Suprapubic skin (tissue), 4 donors: ENCODE data around the gene CELA3A. TPM values are rescaled to one million over a fixed set of nuclear protein-coding genes. Genes with fewer than 3 reads are reported as not detected.
"Not testable (repeated sequence)": the region's sequence is repeated elsewhere in the genome, so short reads cannot be mapped to it uniquely, and the experiment has no call there.

ENCODE experiments used
- DNase-seq, 2 donors: peaks; one replicate each; pipeline ENCODE4 v3.0.0-alpha.2; 2019; ENCODE audit warnings: low spot score in 2 of 2
- H3K27ac ChIP-seq: fragments of 200-600 bp; sonication (generic); one replicate; pipeline ENCODE4 v1.5.1; 2019
- H3K27me3 ChIP-seq: fragments of 200-600 bp; sonication (generic); one replicate; pipeline ENCODE4 v1.5.1; 2019
- H3K36me3 ChIP-seq: fragments of 200-600 bp; sonication (generic); one replicate; pipeline ENCODE4 v1.5.1; 2019
- H3K4me1 ChIP-seq: fragments of 200-600 bp; sonication (generic); one replicate; pipeline ENCODE4 v1.5.1; 2019
- H3K4me3 ChIP-seq: fragments of 200-600 bp; sonication (generic); one replicate; pipeline ENCODE4 v1.5.1; 2019; ENCODE audit warnings: mild to moderate bottlenecking
- H3K9me3 ChIP-seq: fragments of 200-600 bp; sonication (generic); one replicate; pipeline ENCODE4 v1.5.1; 2019
- WGBS: methylation state at CpG from one replicate; pipeline ENCODE4 v1.1.5; 2018; 5-methylcytosine and 5-hydroxymethylcytosine counted together
- total RNA-seq, 4 donors: library from RNA; depleted of rRNA; stranded (reverse); fragments of >200 nt; gene quantifications; one replicate each; pipeline ENCODE4 v1.1.0, GENCODE V29; 2016

The CELA3A gene
- total RNA-seq, 4 donors from 2014 or later, result not detected

- H3K27ac ChIP-seq, H3K36me3 ChIP-seq: not testable (repeated sequence)
- WGBS, result 57% methylated on average over 2 of the region's 2 CpGs
These were observed 28.4 kb upstream of the CELA3A start for GRCh38 chr1:21972973-21973441.

GRCh38 chr1:21973948-21974347 lies 27.5 kb upstream of the CELA3A start:
- H3K9me3 ChIP-seq, H3K27me3 ChIP-seq, H3K4me3 ChIP-seq, H3K4me1 ChIP-seq, H3K27ac ChIP-seq, H3K36me3 ChIP-seq: not testable (repeated sequence)
- DNase-seq, result peak in 1 of 2 donors; percentile 38
- WGBS, result 81% methylated on average over 8 of the region's 8 CpGs

More at GRCh38 chr1:21972973-21973441, 28.4 kb upstream of the CELA3A start:
- not testable (repeated sequence) for DNase-seq, H3K4me3 ChIP-seq, H3K4me1 ChIP-seq, H3K27me3 ChIP-seq, H3K9me3 ChIP-seq

DNA sequence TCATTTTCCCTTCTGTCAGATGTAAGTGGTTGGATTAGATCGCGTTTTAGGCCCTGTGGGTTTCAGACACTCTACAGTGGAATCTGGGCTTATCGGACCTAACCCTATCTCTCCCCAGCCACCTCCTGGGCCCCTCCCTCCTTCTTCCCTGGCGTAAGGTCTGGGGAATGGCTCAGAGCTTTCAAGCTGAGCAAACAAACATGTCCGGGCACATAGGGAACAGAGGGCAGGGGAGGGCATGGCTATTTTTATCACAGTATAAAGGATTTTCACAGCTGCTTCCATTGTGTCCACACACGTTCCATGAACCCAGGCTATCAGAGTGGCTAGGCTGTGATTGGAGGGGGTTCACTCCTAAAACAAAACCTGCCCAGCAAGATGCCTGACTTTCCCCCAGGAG lies 26.8 kb upstream of the CELA3A start:
- not testable (repeated sequence) for H3K36me3 ChIP-seq, H3K27ac ChIP-seq, H3K27me3 ChIP-seq, H3K9me3 ChIP-seq, H3K4me3 ChIP-seq, H3K4me1 ChIP-seq
- peak in 1 of 2 donors; percentile 46 for DNase-seq
- WGBS, result 51% methylated on average over 6 of the region's 6 CpGs

DNA sequence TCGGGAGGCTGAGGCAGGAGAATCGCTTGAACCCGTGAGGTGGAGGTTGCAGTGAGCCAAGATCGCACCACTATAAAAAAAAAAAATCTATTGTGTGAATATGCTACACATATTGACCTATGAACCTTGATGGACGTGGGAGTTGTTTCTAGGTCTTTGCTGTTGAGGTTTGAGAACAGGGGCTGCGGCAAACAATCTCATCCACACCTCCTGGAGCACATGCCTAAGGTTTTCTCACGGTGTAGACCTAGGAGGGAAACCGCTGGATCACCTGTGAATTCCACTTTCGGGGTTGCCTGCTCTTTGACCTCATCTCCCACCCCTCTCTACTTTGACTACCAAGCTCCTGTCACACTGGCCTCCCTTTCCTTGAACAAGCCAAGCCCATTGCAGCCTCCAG lies 26.2 kb upstream of the CELA3A start:
- DNase-seq, result peak in 1 of 2 donors; percentile 30
- not testable (repeated sequence) for H3K27ac ChIP-seq, H3K4me3 ChIP-seq, H3K4me1 ChIP-seq, H3K36me3 ChIP-seq, H3K27me3 ChIP-seq, H3K9me3 ChIP-seq
- WGBS, result 87% methylated on average over 9 of the region's 9 CpGs

DNA sequence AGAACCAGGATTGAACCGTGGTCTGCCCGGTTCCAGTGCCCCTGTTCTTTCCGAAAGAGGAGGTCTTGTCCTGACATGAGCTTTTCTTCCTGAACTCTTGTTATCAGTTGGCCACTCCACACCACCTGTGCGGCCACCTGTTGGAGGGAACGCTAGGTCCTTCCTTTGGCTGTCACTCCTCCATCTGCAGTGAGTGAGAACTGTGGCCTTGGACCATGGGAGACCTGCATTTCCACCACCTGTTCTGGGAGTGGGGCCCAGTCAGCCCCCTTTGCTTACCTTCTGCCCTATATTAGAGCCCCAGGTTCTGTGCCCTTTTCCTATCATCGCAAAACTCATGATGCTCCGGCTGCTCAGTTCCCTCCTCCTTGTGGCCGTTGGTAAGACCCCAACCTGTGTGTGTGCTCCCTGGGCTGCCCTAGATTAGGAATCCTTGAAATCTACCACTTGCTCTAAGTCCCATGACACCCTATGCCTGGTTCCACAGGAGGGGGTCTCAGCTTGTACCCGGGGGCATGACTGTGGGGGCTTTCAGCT lies 24.7 kb upstream of the CELA3A start, which contains the start of gene CELA3B:
Gene CELA3B (plus strand): TSS at position 320 of the 537 bp plus-strand sequence. CDS start 18 bp downstream, at position 338.
- H3K27me3 ChIP-seq, H3K4me1 ChIP-seq, H3K27ac ChIP-seq, H3K9me3 ChIP-seq, H3K36me3 ChIP-seq, H3K4me3 ChIP-seq: not testable (repeated sequence)
- 97% methylated on average over 8 of the region's 9 CpGs for WGBS
- DNase-seq, result peak in 1 of 2 donors; percentile 45

DNA sequence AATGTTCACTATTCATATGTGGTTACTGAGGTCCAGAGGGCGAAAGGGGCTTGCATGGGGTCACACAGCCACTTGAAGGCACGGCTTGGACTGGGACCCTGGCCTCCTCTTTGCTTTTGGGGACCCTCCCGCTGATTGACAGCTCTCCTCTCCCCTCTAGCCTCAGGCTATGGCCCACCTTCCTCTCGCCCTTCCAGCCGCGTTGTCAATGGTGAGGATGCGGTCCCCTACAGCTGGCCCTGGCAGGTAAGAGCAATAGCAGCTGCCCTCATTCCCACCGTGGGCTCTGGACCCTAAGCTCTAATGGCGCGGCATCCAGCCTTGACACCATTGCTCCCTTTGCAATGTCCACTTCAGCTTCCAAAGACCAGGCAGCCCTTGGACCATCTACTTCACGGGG lies 23.2 kb upstream of the CELA3A start:
- not testable (repeated sequence) for H3K27ac ChIP-seq, H3K9me3 ChIP-seq, H3K27me3 ChIP-seq, H3K4me1 ChIP-seq, H3K36me3 ChIP-seq, H3K4me3 ChIP-seq
- 95% methylated on average over 11 of the region's 11 CpGs for WGBS
- DNase-seq, result peak in 1 of 2 donors; percentile 50

DNA sequence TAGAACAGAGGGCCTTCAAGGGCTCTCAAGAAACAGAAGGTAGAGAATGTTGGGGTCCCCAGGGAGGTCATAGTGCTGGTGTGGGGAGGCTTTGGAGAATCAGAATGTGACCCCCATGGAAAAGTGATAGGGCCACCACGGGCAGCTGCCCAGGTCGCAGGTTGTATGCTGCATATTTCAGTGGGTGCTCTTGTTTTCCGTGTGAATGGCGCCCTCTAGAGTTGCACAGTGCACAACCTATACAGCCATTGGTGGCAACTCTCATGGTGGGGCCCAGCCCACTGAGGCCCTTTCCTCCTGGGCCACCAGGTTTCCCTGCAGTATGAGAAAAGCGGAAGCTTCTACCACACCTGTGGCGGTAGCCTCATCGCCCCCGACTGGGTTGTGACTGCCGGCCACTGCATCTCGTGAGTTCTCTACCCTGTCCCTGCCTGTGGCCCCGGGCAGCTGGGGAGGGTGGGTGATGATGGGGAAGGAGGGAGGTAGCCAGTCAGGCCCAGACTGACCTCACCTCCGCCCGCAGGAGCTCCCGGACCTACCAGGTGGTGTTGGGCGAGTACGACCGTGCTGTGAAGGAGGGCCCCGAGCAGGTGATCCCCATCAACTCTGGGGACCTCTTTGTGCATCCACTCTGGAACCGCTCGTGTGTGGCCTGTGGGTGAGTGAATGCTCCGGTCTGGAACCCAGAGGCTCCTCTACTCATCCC lies 20.8 kb upstream of the CELA3A start:
- not testable (repeated sequence) for H3K27ac ChIP-seq, H3K27me3 ChIP-seq, H3K36me3 ChIP-seq, H3K9me3 ChIP-seq, H3K4me1 ChIP-seq, H3K4me3 ChIP-seq
- peak in 1 of 2 donors; percentile 43 for DNase-seq
- no CpG with 5 or more reads among the region's 21 CpGs for WGBS

GRCh38 chr1:21981253-21981652 lies 20.2 kb upstream of the CELA3A start:
- H3K4me1 ChIP-seq, H3K27ac ChIP-seq, H3K27me3 ChIP-seq, H3K36me3 ChIP-seq, H3K4me3 ChIP-seq, H3K9me3 ChIP-seq: not testable (repeated sequence)
- DNase-seq, result peak in 1 of 2 donors; percentile 38
- WGBS, result 67% methylated on average over 1 of the region's 4 CpGs

- H3K27ac ChIP-seq, H3K9me3 ChIP-seq, H3K36me3 ChIP-seq, H3K4me3 ChIP-seq, H3K27me3 ChIP-seq, H3K4me1 ChIP-seq: not testable (repeated sequence)
- DNase-seq, result peak in 1 of 2 donors; percentile 7
- 70% methylated on average over 6 of the region's 6 CpGs for WGBS
These were observed 19.3 kb upstream of the CELA3A start for GRCh38 chr1:21982122-21982521.

DNA sequence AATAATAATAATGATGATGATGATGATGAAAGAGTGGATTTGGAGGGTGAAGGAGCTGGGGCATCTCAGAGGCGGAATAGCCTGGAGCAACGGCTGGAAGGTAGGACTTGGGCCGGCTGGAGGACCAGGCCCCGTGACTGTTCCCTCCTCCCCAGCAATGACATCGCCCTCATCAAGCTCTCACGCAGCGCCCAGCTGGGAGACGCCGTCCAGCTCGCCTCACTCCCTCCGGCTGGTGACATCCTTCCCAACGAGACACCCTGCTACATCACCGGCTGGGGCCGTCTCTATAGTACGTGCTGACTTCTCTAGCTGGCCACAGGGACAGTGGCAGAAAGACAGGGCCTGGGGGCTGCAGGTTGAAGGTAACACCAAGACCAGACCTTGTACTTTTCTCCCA lies 17.9 kb upstream of the CELA3A start:
- DNase-seq, result peak in 1 of 2 donors; percentile 20
- not testable (repeated sequence) for H3K36me3 ChIP-seq
- WGBS, result 58% methylated on average over 4 of the region's 15 CpGs

DNA sequence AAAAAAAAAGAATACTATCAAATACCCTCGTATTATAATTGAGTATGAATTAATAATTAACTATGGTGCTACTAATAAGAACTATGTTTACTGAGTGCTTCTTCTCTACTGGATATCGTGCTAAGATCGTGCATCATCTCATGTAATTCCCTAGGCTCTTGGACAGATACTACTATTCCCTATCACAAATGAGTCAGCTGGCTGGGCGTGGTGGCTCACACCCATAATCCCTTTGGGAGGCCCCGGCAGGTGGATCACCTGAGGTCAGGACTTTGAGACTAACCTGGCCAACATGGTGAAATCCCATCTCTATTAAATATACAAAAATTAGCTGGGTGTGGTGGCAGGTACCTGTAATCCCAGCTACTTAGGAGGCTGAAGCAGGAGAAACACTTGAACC lies 15.6 kb upstream of the CELA3A start:
- DNase-seq, H3K4me3 ChIP-seq, H3K27me3 ChIP-seq, H3K27ac ChIP-seq, H3K36me3 ChIP-seq, H3K9me3 ChIP-seq, H3K4me1 ChIP-seq: not testable (repeated sequence)
- 0% methylated on average over 1 of the region's 5 CpGs for WGBS

More for the DNA sequence above, 17.9 kb upstream of the CELA3A start:
- H3K4me3 ChIP-seq, H3K27ac ChIP-seq, H3K9me3 ChIP-seq, H3K4me1 ChIP-seq, H3K27me3 ChIP-seq: not testable (repeated sequence)

DNA sequence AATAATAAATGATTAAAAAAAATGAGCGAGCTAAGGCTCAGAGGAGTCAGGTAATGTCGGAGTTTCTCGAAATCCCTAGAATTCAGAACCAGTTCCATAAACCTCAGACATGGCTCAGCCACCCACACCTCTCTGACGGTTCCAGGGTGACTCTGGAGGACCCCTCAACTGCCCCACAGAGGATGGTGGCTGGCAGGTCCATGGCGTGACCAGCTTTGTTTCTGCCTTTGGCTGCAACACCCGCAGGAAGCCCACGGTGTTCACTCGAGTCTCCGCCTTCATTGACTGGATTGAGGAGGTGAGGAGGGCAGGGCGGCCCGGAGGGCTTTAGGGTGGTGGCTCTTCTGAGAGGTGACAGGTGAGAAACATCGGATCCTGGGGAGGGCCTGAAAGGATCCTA lies 15.1 kb upstream of the CELA3A start:
- H3K27ac ChIP-seq, H3K9me3 ChIP-seq, H3K27me3 ChIP-seq, H3K36me3 ChIP-seq, H3K4me1 ChIP-seq, H3K4me3 ChIP-seq: not testable (repeated sequence)
- DNase-seq, result peak in 1 of 2 donors; percentile 22
- WGBS, result 84% methylated on average over 9 of the region's 12 CpGs

DNA sequence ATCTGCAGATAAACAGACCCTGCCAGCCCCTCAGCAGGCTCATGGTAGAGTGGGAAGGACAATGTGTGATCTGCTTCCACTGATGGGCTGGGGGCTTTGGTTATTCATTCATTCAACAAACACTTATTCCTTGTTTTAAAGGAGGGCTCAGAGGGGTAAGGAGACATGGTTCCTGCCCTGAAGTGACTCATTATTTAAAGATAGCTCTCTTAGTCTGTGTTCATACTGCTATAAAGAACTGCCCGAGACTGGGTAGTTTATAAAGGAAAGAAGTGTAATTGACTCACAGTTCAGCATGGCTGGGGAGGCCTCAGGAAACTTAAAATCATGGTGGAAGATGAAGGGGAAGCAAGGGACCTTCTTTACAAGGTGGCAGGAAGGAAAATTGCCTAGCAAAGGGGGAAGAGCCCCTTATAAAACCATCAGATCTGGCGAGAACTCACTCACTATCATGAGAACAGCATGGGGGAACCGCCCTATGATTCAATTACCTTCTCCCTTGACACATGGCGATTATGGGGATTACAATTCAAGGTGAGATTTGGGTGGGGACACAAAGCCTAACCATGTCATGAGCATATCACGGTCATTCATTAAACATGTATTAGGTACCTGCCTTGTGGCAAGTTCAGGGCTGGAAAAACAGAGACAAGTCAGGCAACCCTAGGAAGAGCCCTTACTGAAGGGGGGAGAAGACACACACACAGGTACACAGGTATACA lies 11.6 kb upstream of the CELA3A start:
- not testable (repeated sequence) for H3K27ac ChIP-seq, H3K27me3 ChIP-seq, H3K4me1 ChIP-seq, H3K4me3 ChIP-seq, H3K36me3 ChIP-seq, H3K9me3 ChIP-seq
- peak in 1 of 2 donors; percentile 17 for DNase-seq
- WGBS, result 94% methylated on average over 3 of the region's 5 CpGs

GRCh38 chr1:21992186-21992585 lies 9.3 kb upstream of the CELA3A start:
- not testable (repeated sequence) for H3K36me3 ChIP-seq, H3K4me1 ChIP-seq, H3K27me3 ChIP-seq, H3K9me3 ChIP-seq, H3K4me3 ChIP-seq, H3K27ac ChIP-seq, DNase-seq
- WGBS, result 74% methylated on average over 2 of the region's 3 CpGs
